NT2/D1 (cell line): ENCODE measurements around the gene IMMP2L.
"Not testable (repeated sequence)": the region's sequence is repeated elsewhere in the genome, so short reads cannot be mapped to it uniquely, and the experiment has no call there.

Experiments
- DNase-seq: peaks from one replicate; pipeline ENCODE4 v3.0.0-alpha.2; 2011; ENCODE audit warnings: low read depth, low spot score
- H3K27me3 ChIP-seq: 2 replicates; pipeline ENCODE4 v1.6.0; 2011; ENCODE audit warnings: mild to moderate bottlenecking; ENCODE audit not compliant: insufficient read length, insufficient read depth
- H3K36me3 ChIP-seq: 2 replicates; pipeline ENCODE4 v1.6.1; 2011; ENCODE audit warnings: mild to moderate bottlenecking, low read length, mixed read lengths; ENCODE audit not compliant: insufficient read depth, insufficient read length
- H3K4me1 ChIP-seq: 2 replicates; pipeline ENCODE4 v1.5.1; 2011; ENCODE audit not compliant: insufficient read depth, insufficient read length
- H3K4me3 ChIP-seq: 2 replicates; pipeline ENCODE4 v1.5.1; 2011; ENCODE audit warnings: low read depth; ENCODE audit not compliant: insufficient read length
- H3K9ac ChIP-seq: 2 replicates; pipeline ENCODE4 v1.6.0; 2011; ENCODE audit warnings: low read depth; ENCODE audit not compliant: insufficient read length
- H3K9me3 ChIP-seq: 2 replicates; pipeline ENCODE4 v1.5.1; 2011; ENCODE audit warnings: mild to moderate bottlenecking, low read length; ENCODE audit not compliant: insufficient read depth
- SUZ12 ChIP-seq: IDR thresholded peaks from 2 replicates; pipeline ENCODE4 v1.6.1; 2011; ENCODE audit not compliant: insufficient read length, insufficient read depth; ENCODE audit errors: extremely low read depth
- YY1 ChIP-seq: IDR thresholded peaks from 2 replicates; pipeline ENCODE4 v1.6.1; 2011; ENCODE audit not compliant: insufficient read length, insufficient read depth
- ZNF274 ChIP-seq: IDR thresholded peaks from 2 replicates; pipeline ENCODE4 v1.6.1; 2011; ENCODE audit warnings: mild to moderate bottlenecking, low read depth, low read length

Gene IMMP2L

DNA sequence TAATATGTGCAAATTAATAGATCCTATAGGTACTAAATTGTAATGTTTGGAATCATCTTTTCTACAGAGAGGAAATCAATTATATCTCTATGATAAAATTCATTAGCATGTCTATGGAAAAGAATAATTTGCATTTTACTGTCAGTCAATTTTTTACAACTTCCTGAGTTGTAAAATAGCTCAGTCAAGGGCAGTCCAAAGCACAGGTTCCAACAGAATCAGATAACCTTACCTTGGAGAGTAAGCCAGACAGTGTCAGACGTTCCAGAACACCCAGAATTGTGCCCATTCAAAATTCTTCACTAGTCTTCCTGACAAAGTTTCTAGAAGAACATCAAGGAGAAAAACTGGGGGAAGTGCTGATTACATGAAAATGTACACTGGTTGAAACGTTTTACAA is 31.1 kb upstream of the IMMP2L start:
- Histone ChIP-seq H3K4me3 (no peak overlapping the region), H3K36me3 (no peaks in the 10 kb centered on the region), H3K9ac (no peak overlapping the region), H3K9me3 (no peaks in the 10 kb centered on the region), H3K4me1 (no peaks in the 10 kb centered on the region), H3K27me3 (no peaks in the 10 kb centered on the region)
- no peak for DNase-seq
- no peak for TF ChIP-seq ZNF274
- TF ChIP-seq SUZ12 = no peak
- TF ChIP-seq YY1 = no peak

DNA sequence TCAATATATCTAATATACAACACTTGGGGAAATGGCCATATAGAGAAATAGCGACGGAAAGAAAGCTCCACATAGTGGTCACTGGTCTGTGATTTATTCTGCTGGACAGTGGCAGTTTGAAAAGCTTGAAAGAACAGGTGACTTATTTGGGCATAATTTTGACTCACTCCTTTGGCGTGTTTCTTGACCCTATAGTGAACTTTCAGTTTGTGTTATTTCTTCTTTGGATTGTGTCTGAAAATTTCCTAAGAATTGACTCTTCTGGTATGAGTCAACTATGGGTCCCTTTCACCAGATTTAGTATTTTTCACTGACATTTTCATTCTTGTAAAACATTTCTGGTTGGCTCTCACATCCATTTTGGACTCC is 25.8 kb upstream of the IMMP2L start:
- H3K36me3 ChIP-seq = no peaks in the 10 kb centered on the region
- H3K4me1 ChIP-seq = no peaks in the 10 kb centered on the region
- DNase-seq = no peak
- H3K9me3 ChIP-seq = no peaks in the 10 kb centered on the region
- no peak overlapping the region for H3K4me3 ChIP-seq
- H3K27me3 ChIP-seq = no peaks in the 10 kb centered on the region
- no peak overlapping the region for H3K9ac ChIP-seq
- no peak for TF ChIP-seq YY1
- no peak for TF ChIP-seq SUZ12
- no peak for TF ChIP-seq ZNF274

DNA sequence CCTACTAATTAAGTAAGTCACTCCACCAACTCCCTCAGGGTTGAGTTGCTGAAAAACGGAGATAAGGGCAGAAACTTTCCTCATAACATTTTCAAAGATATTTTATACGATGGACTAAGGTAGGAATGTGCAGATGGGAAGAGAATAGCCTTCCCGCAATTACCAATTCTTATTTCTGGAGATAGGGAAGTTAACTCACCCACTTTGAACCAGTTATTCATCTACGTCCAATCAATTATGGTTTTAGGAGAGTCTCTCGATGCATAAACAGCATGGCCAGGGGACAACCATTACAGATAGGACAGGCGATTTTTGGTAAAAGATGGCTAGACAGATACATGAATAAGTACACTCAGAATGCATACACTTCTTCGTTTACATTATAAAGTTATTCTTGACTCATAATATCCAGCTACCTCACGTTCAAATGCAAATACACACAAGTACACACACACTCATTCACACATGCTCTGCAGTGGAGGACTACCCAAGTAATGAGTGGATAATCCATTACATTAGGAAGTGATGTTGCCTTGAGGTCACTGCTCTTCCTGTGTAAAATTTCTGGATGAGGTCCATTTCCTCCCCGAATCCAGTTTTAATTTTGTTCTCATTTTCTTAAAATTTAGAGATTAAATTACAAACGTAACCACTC is 25.2 kb upstream of the IMMP2L start:
- TF ChIP-seq YY1 (no peak), ZNF274 (no peak), SUZ12 (no peak)
- DNase-seq = no peak

DNA sequence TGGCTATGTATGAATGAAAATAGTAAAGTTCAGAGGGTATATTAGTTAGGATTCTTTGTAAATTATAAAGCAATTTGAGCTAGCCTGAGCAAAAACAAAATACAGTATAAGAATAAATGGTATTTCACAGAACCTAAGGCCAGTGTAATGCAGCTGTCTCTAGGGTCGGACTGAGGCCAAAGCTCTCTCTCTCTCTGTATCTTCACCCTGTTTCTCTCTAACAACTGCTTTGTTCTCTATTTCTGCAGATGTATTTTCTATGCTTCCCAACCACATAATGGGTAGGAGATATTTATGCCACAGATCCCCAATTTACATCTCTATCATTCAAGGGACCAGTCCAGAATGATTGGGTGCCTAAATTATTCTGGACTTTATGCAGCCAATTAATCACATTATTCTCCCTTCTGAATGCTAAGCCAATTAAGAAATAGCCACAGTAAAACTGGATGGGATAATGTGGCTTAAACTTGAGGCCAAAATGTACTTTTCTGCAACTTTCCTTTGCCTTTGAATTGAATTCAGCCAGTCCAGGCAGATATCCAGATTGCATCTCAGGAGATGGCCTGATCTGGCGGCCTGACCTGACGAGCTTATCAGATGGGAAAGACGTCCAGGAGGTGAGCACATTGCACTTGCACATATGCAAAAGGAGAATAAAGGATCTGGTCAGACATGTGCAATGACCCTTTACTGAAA is 24.6 kb upstream of the IMMP2L start:
- TF ChIP-seq YY1 = no peak
- no peak for TF ChIP-seq SUZ12
- no peak for TF ChIP-seq ZNF274
- DNase-seq = no peak
- Histone ChIP-seq H3K27me3 (no peaks in the 10 kb centered on the region), H3K36me3 (no peaks in the 10 kb centered on the region), H3K9ac (no peak overlapping the region), H3K9me3 (no peaks in the 10 kb centered on the region), H3K4me1 (no peaks in the 10 kb centered on the region), H3K4me3 (no peak overlapping the region)

More for the DNA sequence above, 25.2 kb upstream of the IMMP2L start:
- no peaks in the 10 kb centered on the region for H3K9me3 ChIP-seq
- no peak overlapping the region for H3K9ac ChIP-seq
- no peak overlapping the region for H3K4me3 ChIP-seq
- no peaks in the 10 kb centered on the region for H3K4me1 ChIP-seq
- no peaks in the 10 kb centered on the region for H3K36me3 ChIP-seq
- H3K27me3 ChIP-seq = no peaks in the 10 kb centered on the region

DNA sequence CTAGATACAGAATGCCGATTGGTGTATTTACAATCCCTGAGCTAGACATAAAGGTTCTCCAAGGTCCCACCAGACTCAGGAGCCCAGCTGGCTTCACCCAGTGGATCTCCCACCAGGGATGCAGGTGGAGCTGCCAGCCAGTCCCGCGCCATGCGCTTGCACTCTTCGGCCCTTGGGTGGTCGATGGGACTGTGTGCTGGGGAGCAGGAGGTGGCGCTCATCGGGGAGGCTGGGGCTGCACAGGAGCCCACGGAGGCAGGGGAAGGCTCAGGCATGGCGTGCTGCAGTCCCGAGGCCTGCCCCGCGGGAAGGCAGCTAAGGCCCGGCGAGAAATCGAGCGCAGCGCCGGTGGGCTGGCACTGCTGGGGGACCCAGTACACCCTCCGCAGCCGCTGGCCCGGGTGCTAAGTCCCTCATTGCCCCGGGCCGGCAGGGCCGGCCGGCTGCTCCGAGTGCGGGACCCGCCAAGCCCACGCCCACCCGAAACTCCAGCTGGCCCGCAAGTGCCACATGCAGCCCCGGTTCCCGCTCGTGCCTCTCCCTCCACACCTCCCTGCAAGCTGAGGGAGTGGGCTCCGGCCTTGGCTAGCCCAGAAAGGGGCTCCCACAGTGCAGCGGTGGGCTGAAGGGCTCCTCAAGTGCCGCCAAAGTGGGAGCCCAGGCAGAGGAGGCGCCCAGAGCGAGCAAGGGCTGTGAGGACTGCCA is 19.6 kb upstream of the IMMP2L start:
- H3K4me3 ChIP-seq, DNase-seq, H3K36me3 ChIP-seq, H3K27me3 ChIP-seq, H3K9me3 ChIP-seq, H3K9ac ChIP-seq, H3K4me1 ChIP-seq: not testable (repeated sequence)

DNA sequence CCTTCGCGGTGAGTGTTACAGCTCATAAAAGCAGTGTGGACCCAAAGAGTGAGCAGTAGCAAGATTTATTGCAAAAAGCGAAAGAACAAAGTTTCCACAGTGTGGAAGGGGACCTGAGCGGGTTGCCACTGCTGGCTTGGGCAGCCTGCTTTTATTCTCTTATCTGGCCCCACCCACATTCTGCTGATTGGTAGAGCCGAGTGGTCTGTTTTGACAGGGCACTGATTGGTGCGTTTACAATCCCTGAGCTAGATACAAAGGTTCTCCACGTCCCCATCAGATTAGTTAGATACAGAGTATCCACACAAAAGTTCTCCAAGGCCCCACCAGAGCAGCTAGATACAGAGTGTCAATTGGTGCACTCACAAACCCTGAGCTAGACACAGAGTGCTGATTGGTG is 18.9 kb upstream of the IMMP2L start:
- not testable (repeated sequence) for H3K9ac ChIP-seq, H3K27me3 ChIP-seq, H3K4me1 ChIP-seq

DNA sequence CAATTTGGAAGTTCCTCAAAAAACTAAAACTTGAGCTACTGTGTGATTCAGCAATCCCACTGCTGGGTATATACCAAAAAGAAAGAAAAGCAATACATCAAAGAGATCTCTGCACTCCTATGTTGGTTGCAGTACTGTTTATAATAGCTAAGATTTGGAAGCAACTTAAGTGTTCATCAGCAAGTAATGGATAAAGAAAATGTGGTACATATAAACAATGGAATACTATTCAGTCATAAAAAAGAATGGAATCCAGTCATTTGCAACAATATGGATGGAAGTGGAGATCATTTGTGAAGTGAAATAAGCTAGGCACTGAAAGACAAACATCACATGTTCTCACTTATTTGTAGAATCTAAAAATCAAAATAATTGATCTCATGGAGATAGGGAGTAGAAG is 16.5 kb upstream of the IMMP2L start:
- TF ChIP-seq ZNF274 (no peak), SUZ12 (no peak), YY1 (no peak)
- Histone ChIP-seq H3K9me3 (no peaks in the 10 kb centered on the region), H3K27me3 (no peaks in the 10 kb centered on the region), H3K4me3 (no peak overlapping the region), H3K36me3 (no peaks in the 10 kb centered on the region), H3K4me1 (no peaks in the 10 kb centered on the region), H3K9ac (no peak overlapping the region)
- no peak for DNase-seq

More for the DNA sequence above, 18.9 kb upstream of the IMMP2L start:
- not testable (repeated sequence) for H3K36me3 ChIP-seq, DNase-seq, H3K9me3 ChIP-seq, H3K4me3 ChIP-seq
